Neural cell (in vitro differentiated cells): ENCODE measurements around the gene SLC6A8.

Source experiments
- EP300 ChIP-seq: fragments of 450-650 bp; conservative IDR thresholded peaks from 2 replicates; pipeline ENCODE4 v1.6.1; 2014; ENCODE audit warnings: antibody characterized with exemption, mild to moderate bottlenecking, moderate library complexity; ENCODE audit not compliant: poor library complexity, severe bottlenecking
- TF ChIP-seq, protein P1 (sequence below): fragments of 450-650 bp; IDR thresholded peaks from 2 replicates; pipeline ENCODE4 v1.5.1; 2014; ENCODE audit warnings: antibody characterized with exemption, mild to moderate bottlenecking, moderate library complexity; ENCODE audit not compliant: poor library complexity, severe bottlenecking

DNA sequence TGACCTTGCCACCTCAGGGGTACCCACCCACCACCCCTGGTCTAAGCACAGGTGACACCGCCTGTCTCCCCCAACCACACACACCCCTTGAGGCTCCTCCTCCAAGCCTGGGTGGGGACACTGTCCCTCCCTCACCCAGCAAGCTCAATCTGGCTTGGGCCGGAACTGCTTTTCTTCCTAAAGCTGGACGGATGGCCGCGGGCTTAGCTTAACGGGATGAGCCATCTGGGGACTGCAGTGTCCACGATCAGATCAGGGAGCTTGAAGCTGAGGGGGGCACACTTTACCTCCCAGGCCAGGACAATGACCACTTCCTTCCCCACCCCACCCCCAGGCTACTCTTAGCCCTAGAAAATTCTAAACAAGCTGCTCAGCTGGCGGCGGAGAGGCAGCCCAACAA, 1.0 kb upstream of the SLC6A8 start:
- TF ChIP-seq, protein P1, sequence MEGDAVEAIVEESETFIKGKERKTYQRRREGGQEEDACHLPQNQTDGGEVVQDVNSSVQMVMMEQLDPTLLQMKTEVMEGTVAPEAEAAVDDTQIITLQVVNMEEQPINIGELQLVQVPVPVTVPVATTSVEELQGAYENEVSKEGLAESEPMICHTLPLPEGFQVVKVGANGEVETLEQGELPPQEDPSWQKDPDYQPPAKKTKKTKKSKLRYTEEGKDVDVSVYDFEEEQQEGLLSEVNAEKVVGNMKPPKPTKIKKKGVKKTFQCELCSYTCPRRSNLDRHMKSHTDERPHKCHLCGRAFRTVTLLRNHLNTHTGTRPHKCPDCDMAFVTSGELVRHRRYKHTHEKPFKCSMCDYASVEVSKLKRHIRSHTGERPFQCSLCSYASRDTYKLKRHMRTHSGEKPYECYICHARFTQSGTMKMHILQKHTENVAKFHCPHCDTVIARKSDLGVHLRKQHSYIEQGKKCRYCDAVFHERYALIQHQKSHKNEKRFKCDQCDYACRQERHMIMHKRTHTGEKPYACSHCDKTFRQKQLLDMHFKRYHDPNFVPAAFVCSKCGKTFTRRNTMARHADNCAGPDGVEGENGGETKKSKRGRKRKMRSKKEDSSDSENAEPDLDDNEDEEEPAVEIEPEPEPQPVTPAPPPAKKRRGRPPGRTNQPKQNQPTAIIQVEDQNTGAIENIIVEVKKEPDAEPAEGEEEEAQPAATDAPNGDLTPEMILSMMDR, result no peak
- no peak for TF ChIP-seq EP300
